Astrocyte of the cerebellum (primary cell): Measurements from ENCODE around the gene EPS8L1.

Experiments used
- DNase-seq: peaks from one replicate; pipeline ENCODE4 v3.0.0-alpha.2; 2011; ENCODE audit warnings: low read depth
- H3K4me3 ChIP-seq: 2 replicates; pipeline ENCODE4 v1.5.1; 2011; ENCODE audit warnings: mild to moderate bottlenecking, low read depth, low read length, moderate library complexity
- CTCF ChIP-seq: IDR thresholded peaks from 2 replicates; pipeline ENCODE4 v1.5.1; 2012; ENCODE audit warnings: low read length, low read depth, moderate library complexity, mild to moderate bottlenecking; ENCODE audit errors: missing control alignments
- in situ Hi-C: cut with HindIII; loops from 2 replicates; pipeline ENCODE4 v1.10.0; 2017; ENCODE audit warnings: low sequenced_read_pairs

The EPS8L1 gene

GRCh38 chr19:55044286-55044685 lies 31.4 kb upstream of the EPS8L1 start:
- in situ Hi-C loops = no loop called here
- no peak for TF ChIP-seq CTCF
- no peak for DNase-seq
- H3K4me3 ChIP-seq = no peak overlapping the region

- H3K4me3 ChIP-seq = no peak overlapping the region
- TF ChIP-seq CTCF = no peak
- in situ Hi-C loops = no loop called here
- DNase-seq = no peak
Observed at GRCh38 chr19:55044771-55045716, 30.6 kb upstream of the EPS8L1 start.

GRCh38 chr19:55046975-55047622 lies 28.6 kb upstream of the EPS8L1 start:
- no peak for TF ChIP-seq CTCF
- H3K4me3 ChIP-seq = no peak overlapping the region
- in situ Hi-C loops = no loop called here
- DNase-seq = no peak

- in situ Hi-C loops = no loop called here
- TF ChIP-seq CTCF = no peak
- no peak overlapping the region for H3K4me3 ChIP-seq
- DNase-seq = no peak
Observed at GRCh38 chr19:55047951-55048350, 27.7 kb upstream of the EPS8L1 start.

GRCh38 chr19:55048446-55048845 lies 27.2 kb upstream of the EPS8L1 start:
- H3K4me3 ChIP-seq = no peak overlapping the region
- no peak for TF ChIP-seq CTCF
- no peak for DNase-seq
- in situ Hi-C loops = no loop called here

- DNase-seq = no peak
- no peak for TF ChIP-seq CTCF
- in situ Hi-C loops = no loop called here
- no peak overlapping the region for H3K4me3 ChIP-seq
Observed at GRCh38 chr19:55050749-55051532, 24.7 kb upstream of the EPS8L1 start.
